ENCODE results near the gene PTPRT.

Gene PTPRT

DNA sequence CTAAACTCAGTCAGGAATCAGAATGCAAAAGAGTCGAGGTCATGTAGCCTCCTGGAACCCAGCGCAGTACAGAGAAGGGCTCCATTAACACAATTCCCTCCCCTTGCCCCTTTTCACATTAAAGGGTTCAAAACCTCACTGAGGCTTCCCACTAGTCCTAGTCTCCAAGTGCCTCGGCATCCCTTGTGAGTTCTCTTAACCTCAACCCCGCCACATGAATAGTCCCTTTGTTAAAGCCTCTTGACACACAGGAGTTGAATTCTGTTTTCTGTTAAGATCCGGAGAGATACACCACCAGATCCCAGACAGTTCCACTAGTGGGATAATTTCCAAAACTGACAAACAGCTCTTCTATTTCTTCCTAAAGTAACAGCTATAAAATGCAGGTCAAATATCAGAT is 17.8 kb downstream of the PTPRT start:
- no peak for TF ChIP-seq CEBPB (IDR thresholded peaks at IDR 0.05)
- TF ChIP-seq TEAD4 (IDR thresholded peaks at IDR 0.05): no peak
- TF ChIP-seq, protein P1, sequence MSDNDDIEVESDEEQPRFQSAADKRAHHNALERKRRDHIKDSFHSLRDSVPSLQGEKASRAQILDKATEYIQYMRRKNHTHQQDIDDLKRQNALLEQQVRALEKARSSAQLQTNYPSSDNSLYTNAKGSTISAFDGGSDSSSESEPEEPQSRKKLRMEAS (IDR thresholded peaks at IDR 0.05): no peak
- no peak for TF ChIP-seq TCF12 (IDR thresholded peaks at IDR 0.05; ENCODE audit: low read depth)
- TF ChIP-seq, protein P2, sequence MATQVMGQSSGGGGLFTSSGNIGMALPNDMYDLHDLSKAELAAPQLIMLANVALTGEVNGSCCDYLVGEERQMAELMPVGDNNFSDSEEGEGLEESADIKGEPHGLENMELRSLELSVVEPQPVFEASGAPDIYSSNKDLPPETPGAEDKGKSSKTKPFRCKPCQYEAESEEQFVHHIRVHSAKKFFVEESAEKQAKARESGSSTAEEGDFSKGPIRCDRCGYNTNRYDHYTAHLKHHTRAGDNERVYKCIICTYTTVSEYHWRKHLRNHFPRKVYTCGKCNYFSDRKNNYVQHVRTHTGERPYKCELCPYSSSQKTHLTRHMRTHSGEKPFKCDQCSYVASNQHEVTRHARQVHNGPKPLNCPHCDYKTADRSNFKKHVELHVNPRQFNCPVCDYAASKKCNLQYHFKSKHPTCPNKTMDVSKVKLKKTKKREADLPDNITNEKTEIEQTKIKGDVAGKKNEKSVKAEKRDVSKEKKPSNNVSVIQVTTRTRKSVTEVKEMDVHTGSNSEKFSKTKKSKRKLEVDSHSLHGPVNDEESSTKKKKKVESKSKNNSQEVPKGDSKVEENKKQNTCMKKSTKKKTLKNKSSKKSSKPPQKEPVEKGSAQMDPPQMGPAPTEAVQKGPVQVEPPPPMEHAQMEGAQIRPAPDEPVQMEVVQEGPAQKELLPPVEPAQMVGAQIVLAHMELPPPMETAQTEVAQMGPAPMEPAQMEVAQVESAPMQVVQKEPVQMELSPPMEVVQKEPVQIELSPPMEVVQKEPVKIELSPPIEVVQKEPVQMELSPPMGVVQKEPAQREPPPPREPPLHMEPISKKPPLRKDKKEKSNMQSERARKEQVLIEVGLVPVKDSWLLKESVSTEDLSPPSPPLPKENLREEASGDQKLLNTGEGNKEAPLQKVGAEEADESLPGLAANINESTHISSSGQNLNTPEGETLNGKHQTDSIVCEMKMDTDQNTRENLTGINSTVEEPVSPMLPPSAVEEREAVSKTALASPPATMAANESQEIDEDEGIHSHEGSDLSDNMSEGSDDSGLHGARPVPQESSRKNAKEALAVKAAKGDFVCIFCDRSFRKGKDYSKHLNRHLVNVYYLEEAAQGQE (IDR thresholded peaks at IDR 0.05; ENCODE audit: low read depth): no peak
- no peak for TF ChIP-seq CREB1 (IDR thresholded peaks at IDR 0.05; ENCODE audit: low read depth)
- no peak for TF ChIP-seq ZBTB7A (IDR thresholded peaks at IDR 0.05; ENCODE audit: low read depth)
- no peak for TF ChIP-seq RAD21 (IDR thresholded peaks at IDR 0.05; ENCODE audit: low read depth)
- TF ChIP-seq, protein P3, sequence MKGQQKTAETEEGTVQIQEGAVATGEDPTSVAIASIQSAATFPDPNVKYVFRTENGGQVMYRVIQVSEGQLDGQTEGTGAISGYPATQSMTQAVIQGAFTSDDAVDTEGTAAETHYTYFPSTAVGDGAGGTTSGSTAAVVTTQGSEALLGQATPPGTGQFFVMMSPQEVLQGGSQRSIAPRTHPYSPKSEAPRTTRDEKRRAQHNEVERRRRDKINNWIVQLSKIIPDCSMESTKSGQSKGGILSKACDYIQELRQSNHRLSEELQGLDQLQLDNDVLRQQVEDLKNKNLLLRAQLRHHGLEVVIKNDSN (IDR thresholded peaks at IDR 0.05): no peak
- no peak for TF ChIP-seq FOXM1 (IDR thresholded peaks at IDR 0.05; ENCODE audit: borderline replicate concordance, low read depth)
- no peak for TF ChIP-seq EGR1 (IDR thresholded peaks at IDR 0.05)
- no peak for TF ChIP-seq EP300 (IDR thresholded peaks at IDR 0.05; ENCODE audit: borderline replicate concordance)
- TF ChIP-seq NFIC (IDR thresholded peaks at IDR 0.05): no peak
- no peak for TF ChIP-seq YY1 (IDR thresholded peaks at IDR 0.05; ENCODE audit: low read depth)

DNA sequence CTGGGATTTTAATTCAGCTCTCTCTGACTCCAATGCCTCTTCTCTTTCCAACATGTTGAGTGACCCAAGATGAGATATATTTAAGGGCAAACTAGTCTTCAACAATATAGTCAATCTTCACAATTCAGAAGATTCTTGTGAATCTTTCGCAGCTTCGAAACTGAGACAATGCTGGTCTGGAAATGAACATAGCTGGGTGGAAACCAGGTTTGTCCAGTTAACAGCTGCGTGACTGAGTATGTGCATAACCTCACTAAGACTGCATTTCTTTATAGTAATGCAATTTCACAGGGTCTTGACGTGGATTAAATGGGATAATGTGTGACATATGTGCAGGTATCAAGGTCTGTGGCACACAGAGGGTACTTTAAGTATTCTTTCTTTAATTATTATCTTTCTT is 18.9 kb downstream of the PTPRT start:
- TF ChIP-seq NFIC (IDR thresholded peaks at IDR 0.05) (no peak), TCF12 (IDR thresholded peaks at IDR 0.05; ENCODE audit: low read depth) (no peak)

DNA sequence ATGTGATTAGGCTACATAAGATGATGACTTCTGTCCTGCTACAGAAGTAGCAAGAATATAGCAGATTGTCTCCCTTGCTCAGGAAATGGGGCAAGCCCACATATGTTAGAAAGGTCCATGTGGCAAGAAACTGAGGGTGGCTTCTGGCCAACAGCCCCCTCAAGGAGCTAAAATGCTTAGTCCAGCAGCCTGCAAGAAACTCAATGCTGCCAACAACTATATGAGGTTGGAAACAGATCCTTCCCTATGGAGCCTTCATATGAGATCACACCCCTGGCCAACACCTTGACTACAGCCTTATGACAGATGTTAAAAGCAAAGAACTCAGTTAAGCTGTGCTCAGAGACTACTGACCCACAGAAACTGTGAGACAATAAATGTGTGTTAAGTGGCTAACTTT is 22.1 kb downstream of the PTPRT start:
- TF ChIP-seq, protein P1 (IDR thresholded peaks at IDR 0.05): no peak
- TF ChIP-seq, protein P2 (IDR thresholded peaks at IDR 0.05; ENCODE audit: low read depth): no peak
- no peak for TF ChIP-seq RAD21 (IDR thresholded peaks at IDR 0.05; ENCODE audit: low read depth)
- no peak for TF ChIP-seq NFIC (IDR thresholded peaks at IDR 0.05)
- TF ChIP-seq ZBTB7A (IDR thresholded peaks at IDR 0.05; ENCODE audit: low read depth): no peak
- TF ChIP-seq, protein P3 (IDR thresholded peaks at IDR 0.05): no peak
- TF ChIP-seq EGR1 (IDR thresholded peaks at IDR 0.05): no peak

DNA sequence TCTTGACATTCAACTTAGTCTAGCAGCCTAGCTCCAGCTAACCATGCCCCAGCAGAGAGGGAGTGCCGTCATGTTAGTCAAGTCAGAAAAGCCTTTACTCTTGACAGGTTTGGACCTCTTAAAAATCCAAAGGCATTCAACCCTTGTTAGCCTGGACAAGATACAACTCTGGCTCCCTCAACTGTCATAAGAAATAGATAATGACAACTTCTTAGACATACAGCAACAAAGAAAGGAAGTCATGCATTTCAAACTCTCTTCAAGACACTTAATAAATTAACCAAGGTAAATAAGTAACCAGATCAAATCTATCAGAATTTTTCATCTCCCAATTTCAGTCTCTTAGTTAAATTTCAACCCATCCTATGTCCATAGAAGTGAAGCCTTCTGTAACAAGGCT is 22.7 kb downstream of the PTPRT start:
- TF ChIP-seq TAF1 (IDR thresholded peaks at IDR 0.05; ENCODE audit: low read depth) (no peak), TEAD4 (IDR thresholded peaks at IDR 0.05) (no peak), TCF12 (IDR thresholded peaks at IDR 0.05; ENCODE audit: low read depth) (no peak), EP300 (IDR thresholded peaks at IDR 0.05; ENCODE audit: borderline replicate concordance) (no peak)
- TF ChIP-seq, protein P2 (IDR thresholded peaks at IDR 0.05; ENCODE audit: low read depth): no peak

DNA sequence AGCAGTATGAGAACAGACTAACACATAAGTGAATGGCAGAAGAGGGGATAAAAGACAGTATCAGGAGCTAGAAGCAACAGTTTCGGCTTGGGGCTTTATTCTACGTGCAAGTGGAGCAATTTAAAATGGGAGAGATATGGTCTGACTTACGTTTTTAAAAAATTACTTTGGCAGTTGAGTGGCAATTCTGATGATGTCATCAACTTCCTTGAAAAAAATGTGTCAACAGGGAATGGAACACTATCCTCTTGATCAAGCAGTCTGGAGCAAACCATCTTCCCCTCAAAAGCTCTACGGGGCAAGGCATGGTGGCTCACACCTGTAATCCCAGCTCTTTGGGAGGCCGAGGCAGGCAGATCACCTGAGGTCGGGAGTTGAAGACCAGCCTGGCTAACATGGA is 24.1 kb downstream of the PTPRT start:
- TF ChIP-seq, protein P1 (IDR thresholded peaks at IDR 0.05): no peak
- TF ChIP-seq TEAD4 (IDR thresholded peaks at IDR 0.05) (no peak), CREB1 (IDR thresholded peaks at IDR 0.05; ENCODE audit: low read depth) (no peak), CEBPB (IDR thresholded peaks at IDR 0.05) (no peak)
- TF ChIP-seq, protein P3 (IDR thresholded peaks at IDR 0.05): no peak

Measured in Ishikawa (cell line).